ENCODE results near the gene GIGYF1. TPM values are rescaled to one million over a fixed set of nuclear protein-coding genes. Genes with fewer than 3 reads are reported as not detected.

GIGYF1 gene
- total and polyA plus RNA-seq, 2 of the 8 experiments (the other 6 are each of a cell fraction or from before 2014, with no cell fraction given): 24.1 to 99.3 TPM

- Histone ChIP-seq H2BK5ac (ENCODE audit: low read depth, low read length) (no peak overlapping the region), H3K79me2 (ENCODE audit: control insufficient read depth in 1 of 2, insufficient read depth in 2 of 2, low read length in 2 of 2) (0 out of 4 replicates have a peak, but pooled peaks cover 0 to 2% of the 10 kb centered on the region in 2 experiments), H3K27me3 (replicated peaks in 1 of 4; ENCODE audit: control insufficient read depth in 3 of 4, extremely low read depth in 1 of 4, insufficient read depth in 3 of 4, low read length in 3 of 4) (peaks cover 1 to 11% (median 5%) of the 10 kb centered on the region in 4 experiments), H4K91ac (replicated peaks; ENCODE audit: insufficient read length, low read length) (peak overlapping the region; percentile 93), H4K8ac (ENCODE audit: extremely low read depth, insufficient read depth, low read length) (no peak overlapping the region), H2BK120ac (replicated peaks; ENCODE audit: low read depth, low read length) (no peak overlapping the region), H3K4me3 (ENCODE audit: extremely low read depth in 1 of 4, insufficient read depth in 2 of 4, low read depth in 3 of 4, low read length in 4 of 4) (no peak overlapping the region), H3K56ac (replicated peaks; ENCODE audit: insufficient read length, low read depth, low read length) (peak overlapping the region; percentile 62), H3K23ac (ENCODE audit: insufficient read length) (no peak overlapping the region), H2BK12ac (ENCODE audit: low read depth, low read length) (0 out of 2 replicates have a peak overlapping the region, but pooled peaks have one; percentile 30), H2BK15ac (ENCODE audit: low read length) (peak overlapping the region; percentile 11; the same call in 1 of the 2 replicates), H3K9me3 (ENCODE audit: insufficient read depth in 2 of 2, low read depth in 1 of 2, low read length in 1 of 2) (no peaks in the 10 kb centered on the region), H4K5ac (ENCODE audit: insufficient read length, low read depth, low read length) (no peak overlapping the region), H3K4me1 (replicated peaks in 1 of 4; ENCODE audit: control insufficient read depth in 3 of 4, insufficient read depth in 4 of 4, low read length in 3 of 4) (peaks cover 0 to 16% (median 5%) of the 10 kb centered on the region in 4 experiments; a peak in 4 of 7 replicates), H3K23me2 (ENCODE audit: low read depth, low read length) (peaks cover 4% of the 10 kb centered on the region), H3K14ac (ENCODE audit: insufficient read length) (no peak overlapping the region), H2BK20ac (ENCODE audit: low read length) (peak overlapping the region; percentile 6; the same call in 1 of the 2 replicates), H3K9ac (replicated peaks in 1 of 4; ENCODE audit: extremely low read depth in 1 of 4, low read depth in 3 of 4, low read length in 3 of 4) (no peak overlapping the region), H2AFZ (ENCODE audit: low read length) (no peak overlapping the region), H3K4ac (replicated peaks; ENCODE audit: insufficient read length, low read depth, low read length) (no peak overlapping the region), H2AK5ac (ENCODE audit: low read depth, low read length) (peak overlapping the region; percentile 56; the same call in 1 of the 2 replicates), H4K20me1 (replicated peaks in 1 of 2; ENCODE audit: control insufficient read depth in 1 of 2, insufficient read depth in 2 of 2, low read length in 2 of 2) (peaks cover 0 to 3% of the 10 kb centered on the region in 2 experiments), H3K18ac (ENCODE audit: extremely low read depth, low read length) (no peak overlapping the region), H3K4me2 (ENCODE audit: insufficient read depth in 1 of 2, low read depth in 2 of 2, low read length in 2 of 2) (no peak overlapping the region), H3K79me1 (ENCODE audit: low read depth, low read length) (no peaks in the 10 kb centered on the region), H3K36me3 (ENCODE audit: control insufficient read depth in 2 of 4, insufficient read depth in 4 of 4, low read length in 3 of 4) (no peaks in the 10 kb centered on the region), H3K27ac (ENCODE audit: low read depth, low read length) (no peak overlapping the region)
- no peak for TF ChIP-seq POU5F1 (IDR thresholded peaks at IDR 0.05; ENCODE audit: low read depth, low read length)
- no peak for TF ChIP-seq TEAD4 (IDR thresholded peaks at IDR 0.05; ENCODE audit: low read depth, low read length)
- no peak for TF ChIP-seq RXRA (IDR thresholded peaks at IDR 0.05; ENCODE audit: insufficient read depth, low read depth, low read length)
- TF ChIP-seq GABPA (IDR thresholded peaks at IDR 0.05; ENCODE audit: borderline replicate concordance, insufficient read depth, low read length): no peak
- no peak for TF ChIP-seq NRF1 (IDR thresholded peaks at IDR 0.05; ENCODE audit: low read depth, low read length)
- no peak for TF ChIP-seq FOSL1 (IDR thresholded peaks at IDR 0.05; ENCODE audit: insufficient read depth, low read depth, low read length)
- no peak for TF ChIP-seq BACH1 (IDR thresholded peaks at IDR 0.05; ENCODE audit: low read length)
- no peak for TF ChIP-seq CREB1 (IDR thresholded peaks at IDR 0.05)
- TF ChIP-seq HDAC2 (IDR thresholded peaks at IDR 0.05; ENCODE audit: borderline replicate concordance in 1 of 2, low read depth in 2 of 2, low read length in 2 of 2): no peak
- no peak for TF ChIP-seq EGR1 (IDR thresholded peaks at IDR 0.05; ENCODE audit: borderline replicate concordance, low read depth, low read length)
- TF ChIP-seq USF2 (IDR thresholded peaks at IDR 0.05; ENCODE audit: low read length): no peak
- no peak for FAIRE-seq
- POLR2A ChIA-PET (ENCODE audit: partially characterized antibody): interaction anchor here (0.8 kb wide), 1 partner anchor 56 kb away, joined by 3 read pairs; the partner anchor contains the start of gene POP7
- WGBS, 2 experiments (ENCODE audit: extremely low coverage in 1 of 2, insufficient coverage in 1 of 2, insufficient read length in 1 of 2, insufficient replicate concordance in 2 of 2, low coverage in 1 of 2, low lambda C conversion rate in 2 of 2, missing lambda C conversion rate in 1 of 2): 95% methylated on average over 15 of the region's 15 CpGs; no CpG with 5 or more reads in 1 of the 2 experiments
- no peak for DNase-seq (ENCODE audit: low read depth in 1 of 2, low spot score in 2 of 2)
- CTCF ChIA-PET (ENCODE audit: partially characterized antibody): interaction anchor here (0.7 to 4.1 kb wide), 7 partner anchors 16 to 91 kb away, joined by 3 to 30 read pairs (median 4); no protein-coding TSS in a partner anchor
Measured at GRCh38 chr7:100649826-100650565, 44.1 kb downstream of the GIGYF1 start.

All from H1 (cell line).